Gastroesophageal sphincter (tissue), 4 donors: Measurements from ENCODE around the gene KDM3B. TPM values are rescaled to one million over a fixed set of nuclear protein-coding genes. Genes with fewer than 3 reads are reported as not detected.

Source experiments
- ATAC-seq: fragments of 150-250 bp; one replicate; pipeline ENCODE4 v1.9.1; 2016; ENCODE audit warnings: mild to moderate bottlenecking, moderate library complexity
- H3K27ac ChIP-seq, 4 donors: fragments of 200-600 bp; sonication (generic) in 3 of 4; 1 replicate in 3 of 4; 2 replicates in 1 of 4; pipeline ENCODE4 v1.5.1; 2016 to 2019
- H3K27me3 ChIP-seq: fragments of 200-600 bp; sonication (generic); one replicate; pipeline ENCODE4 v1.5.1; 2019
- H3K36me3 ChIP-seq, 2 donors: fragments of 200-600 bp; sonication (generic); one replicate each; pipeline ENCODE4 v1.5.1; 2019; ENCODE audit warnings: control low read depth in 1 of 2
- H3K4me1 ChIP-seq, 3 donors: fragments of 200-600 bp; sonication (generic); 1 replicate in 2 of 3; 2 replicates in 1 of 3; pipeline ENCODE4 v1.5.1; 2016 to 2019; ENCODE audit warnings: control low read depth in 2 of 3
- H3K4me3 ChIP-seq, 2 donors: fragments of 200-600 bp; sonication (generic); one replicate each; pipeline ENCODE4 v1.5.1; 2019; ENCODE audit warnings: mild to moderate bottlenecking in 1 of 2, moderate library complexity in 1 of 2
- H3K9me3 ChIP-seq, 3 donors: fragments of 200-600 bp; sonication (generic); one replicate each; pipeline ENCODE4 v1.5.1; 2017 to 2019; ENCODE audit warnings: control low read depth in 2 of 3
- EP300 ChIP-seq: sonication (generic); formaldehyde crosslinking; IDR thresholded peaks from one replicate; pipeline ENCODE4 v1.6.1; 2017; ENCODE audit warnings: antibody characterized with exemption, mild to moderate bottlenecking
- POLR2A ChIP-seq, 2 donors: fragments of 450-650 bp; IDR thresholded peaks; one replicate each; pipeline ENCODE4 v1.6.1; 2017; ENCODE audit warnings: antibody characterized with exemption in 2 of 2, mild to moderate bottlenecking in 2 of 2, moderate library complexity in 1 of 2
- POLR2AphosphoS5 ChIP-seq: sonication (generic); formaldehyde crosslinking; IDR thresholded peaks from one replicate; pipeline ENCODE4 v1.6.1; 2017; ENCODE audit warnings: antibody characterized with exemption
- WGBS, 2 donors: methylation state at CpG; one replicate each; pipeline ENCODE4 v1.1.5; 2018; ENCODE audit warnings: low coverage in 1 of 2; 5-methylcytosine and 5-hydroxymethylcytosine counted together
- total RNA-seq, 4 donors: library from RNA; depleted of rRNA; stranded (reverse); fragments of >200 nt; gene quantifications; one replicate each; pipeline ENCODE4 v1.1.0, GENCODE V29; 2016
- TF ChIP-seq, protein P1 (sequence below), 4 experiments: fragments of 200-600 bp in 2 of 4; fragments of 450-650 bp in 2 of 4; sonication (generic) in 1 of 4; IDR thresholded peaks; one replicate each; pipeline ENCODE4 v1.5.1; 2017 to 2019; ENCODE audit warnings: antibody characterized with exemption in 4 of 4, mild to moderate bottlenecking in 2 of 4, moderate library complexity in 2 of 4

Gene KDM3B
- total RNA-seq, 4 donors from 2014 or later: 63.4 to 94.0 (median 77.8) TPM

DNA sequence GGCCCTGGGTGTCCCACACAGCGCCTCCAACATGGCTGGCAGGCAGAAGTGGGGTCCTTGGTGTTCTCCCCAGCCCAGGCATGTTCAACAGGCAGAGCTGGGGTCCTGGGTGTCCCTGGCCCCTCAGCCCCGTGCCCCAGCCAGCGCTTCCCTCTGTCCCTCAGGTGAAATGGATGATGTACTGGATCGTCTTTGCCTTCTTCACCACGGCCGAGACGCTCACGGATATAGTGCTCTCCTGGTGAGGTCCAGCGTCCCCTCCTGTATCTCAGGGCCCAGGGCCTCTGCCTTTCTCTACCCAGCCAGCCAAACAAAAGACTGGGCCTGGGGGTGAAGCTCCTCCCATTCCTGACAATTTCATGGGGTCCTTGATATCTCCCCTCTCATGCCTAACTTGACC is 88.7 kb downstream of the KDM3B start:
- ATAC-seq: no peak
- Histone ChIP-seq H3K4me1 (peaks cover 0 to 31% (median 15%) of the 10 kb centered on the region in 3 donors), H3K27me3 (no peaks in the 10 kb centered on the region), H3K27ac (peak overlapping the region in 1 of 4 donors; percentile 78), H3K9me3 (no peaks in the 10 kb centered on the region), H3K4me3 (no peak overlapping the region), H3K36me3 (peaks cover 0 to 25% of the 10 kb centered on the region in 2 donors)
- 93 to 100% methylated on average over 1 to 7 of the region's 9 CpGs for WGBS, 2 donors
- TF ChIP-seq, protein P1, sequence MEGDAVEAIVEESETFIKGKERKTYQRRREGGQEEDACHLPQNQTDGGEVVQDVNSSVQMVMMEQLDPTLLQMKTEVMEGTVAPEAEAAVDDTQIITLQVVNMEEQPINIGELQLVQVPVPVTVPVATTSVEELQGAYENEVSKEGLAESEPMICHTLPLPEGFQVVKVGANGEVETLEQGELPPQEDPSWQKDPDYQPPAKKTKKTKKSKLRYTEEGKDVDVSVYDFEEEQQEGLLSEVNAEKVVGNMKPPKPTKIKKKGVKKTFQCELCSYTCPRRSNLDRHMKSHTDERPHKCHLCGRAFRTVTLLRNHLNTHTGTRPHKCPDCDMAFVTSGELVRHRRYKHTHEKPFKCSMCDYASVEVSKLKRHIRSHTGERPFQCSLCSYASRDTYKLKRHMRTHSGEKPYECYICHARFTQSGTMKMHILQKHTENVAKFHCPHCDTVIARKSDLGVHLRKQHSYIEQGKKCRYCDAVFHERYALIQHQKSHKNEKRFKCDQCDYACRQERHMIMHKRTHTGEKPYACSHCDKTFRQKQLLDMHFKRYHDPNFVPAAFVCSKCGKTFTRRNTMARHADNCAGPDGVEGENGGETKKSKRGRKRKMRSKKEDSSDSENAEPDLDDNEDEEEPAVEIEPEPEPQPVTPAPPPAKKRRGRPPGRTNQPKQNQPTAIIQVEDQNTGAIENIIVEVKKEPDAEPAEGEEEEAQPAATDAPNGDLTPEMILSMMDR (IDR thresholded peaks at IDR 0.05): no peak
- TF ChIP-seq POLR2AphosphoS5 (no peak), POLR2A (IDR thresholded peaks at IDR 0.05) (no peak), EP300 (no peak)

DNA sequence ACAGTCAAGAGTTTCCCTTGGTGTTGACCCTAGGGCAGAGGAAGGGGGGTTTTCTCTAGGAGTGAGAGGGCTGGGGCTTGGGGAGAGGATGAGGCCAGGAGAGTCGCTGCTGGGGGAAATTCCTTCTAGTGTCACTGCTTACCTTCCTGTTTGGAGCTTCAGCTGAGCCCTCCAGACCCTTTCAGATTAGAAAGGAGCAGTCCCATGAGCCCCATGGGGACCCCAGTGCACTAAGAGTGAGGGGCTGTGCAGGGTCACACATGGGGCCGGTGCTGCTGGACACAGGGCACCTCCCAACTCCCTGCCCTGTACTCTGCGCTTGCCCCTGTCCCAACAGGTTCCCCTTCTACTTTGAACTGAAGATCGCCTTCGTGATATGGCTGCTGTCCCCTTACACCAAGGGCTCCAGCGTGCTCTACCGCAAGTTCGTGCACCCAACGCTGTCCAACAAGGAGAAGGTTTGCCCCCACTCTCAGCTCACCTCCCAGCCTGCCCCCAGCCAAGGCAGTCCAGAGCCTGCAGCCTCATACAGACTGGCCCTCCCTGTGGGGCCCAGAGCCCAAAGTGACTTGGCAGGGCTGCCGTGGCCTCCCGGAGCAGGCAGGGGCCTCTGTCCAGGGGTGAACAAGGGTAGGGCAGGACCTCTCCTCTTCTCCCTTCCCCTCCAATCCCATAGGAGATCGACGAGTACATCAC is 91.7 kb downstream of the KDM3B start:
- Histone ChIP-seq H3K27ac (no peak overlapping the region), H3K4me1 (peaks cover 0 to 18% (median 10%) of the 10 kb centered on the region in 3 donors), H3K9me3 (no peaks in the 10 kb centered on the region), H3K4me3 (no peak overlapping the region), H3K36me3 (peaks cover 0 to 12% of the 10 kb centered on the region in 2 donors), H3K27me3 (no peaks in the 10 kb centered on the region)
- TF ChIP-seq EP300 (no peak), POLR2AphosphoS5 (no peak), POLR2A (IDR thresholded peaks at IDR 0.05) (no peak)
- TF ChIP-seq, protein P1 (IDR thresholded peaks at IDR 0.05): no peak
- 67 to 89% methylated on average over 1 to 8 of the region's 13 CpGs for WGBS, 2 donors
- ATAC-seq: no peak

- Histone ChIP-seq H3K36me3 (peaks cover 0 to 12% of the 10 kb centered on the region in 2 donors), H3K9me3 (no peaks in the 10 kb centered on the region), H3K4me3 (no peak overlapping the region), H3K4me1 (peaks cover 0 to 18% (median 10%) of the 10 kb centered on the region in 3 donors), H3K27ac (no peak overlapping the region), H3K27me3 (no peaks in the 10 kb centered on the region)
- WGBS, 2 donors: 76 to 100% methylated on average over 2 of the region's 22 CpGs
- TF ChIP-seq, protein P1 (IDR thresholded peaks at IDR 0.05): no peak
- TF ChIP-seq EP300: no peak
- no peak for TF ChIP-seq POLR2AphosphoS5
- TF ChIP-seq POLR2A (IDR thresholded peaks at IDR 0.05): no peak
- ATAC-seq: no peak
Measured at GRCh38 chr5:138444774-138445546, 92.5 kb downstream of the KDM3B start.

GRCh38 chr5:138445547-138446271 is 93.2 kb downstream of the KDM3B start:
- WGBS, 2 donors: 87% methylated on average over 4 of the region's 18 CpGs; no CpG with 5 or more reads in 1 of the 2 donors

More at GRCh38 chr5:138445547-138446271, 93.2 kb downstream of the KDM3B start:
- Histone ChIP-seq H3K36me3 (peaks cover 0 to 12% of the 10 kb centered on the region in 2 donors), H3K4me3 (no peak overlapping the region), H3K27me3 (no peaks in the 10 kb centered on the region), H3K4me1 (peaks cover 0 to 17% (median 9%) of the 10 kb centered on the region in 3 donors), H3K27ac (no peak overlapping the region), H3K9me3 (no peaks in the 10 kb centered on the region)
- TF ChIP-seq EP300: no peak
- TF ChIP-seq POLR2AphosphoS5: no peak
- TF ChIP-seq, protein P1 (IDR thresholded peaks at IDR 0.05): no peak
- TF ChIP-seq POLR2A (IDR thresholded peaks at IDR 0.05): no peak
- no peak for ATAC-seq
